Activated CD8-positive, alpha-beta T cell treated with anti-CD3 and anti-CD28 coated beads for 36 hours (primary cell): ENCODE measurements around the gene CSAD. TPM values are rescaled to one million over a fixed set of nuclear protein-coding genes. Genes with fewer than 3 reads are reported as not detected.

Experiments
- ATAC-seq: fragments of 200-7000 bp; cut with Tn5 transposase; one replicate; pipeline ENCODE4 v1.10.0; 2021; ENCODE audit warnings: mild to moderate bottlenecking, moderate library complexity
- CTCF ChIA-PET: fragments of 350-600 bp; sonication (Branson Sonifier 250); formaldehyde crosslinking; loops from one replicate; lab custom pipeline; 2021; ENCODE audit warnings: antibody characterized with exemption; lab: Charles Lee
- POLR2A ChIA-PET: fragments of 350-600 bp; sonication (Branson Sonifier 250); formaldehyde crosslinking; loops from one replicate; lab custom pipeline; 2021; ENCODE audit warnings: antibody characterized with exemption; lab: Charles Lee
- DNase-seq: peaks from one replicate; pipeline ENCODE4 v3.0.0-alpha.2; 2020
- H3K27ac Mint-ChIP-seq: one replicate; pipeline ENCODE4 v1.8.0; 2021; ENCODE audit warnings: mild to moderate bottlenecking, mixed read lengths
- H3K27me3 Mint-ChIP-seq: one replicate; pipeline ENCODE4 v1.8.0; 2021; ENCODE audit warnings: mixed read lengths
- H3K36me3 Mint-ChIP-seq: one replicate; pipeline ENCODE4 v1.8.0; 2021; ENCODE audit warnings: low read depth, mixed read lengths
- H3K4me1 Mint-ChIP-seq: one replicate; pipeline ENCODE4 v1.8.0; 2021; ENCODE audit warnings: low read depth, mixed read lengths
- H3K4me3 Mint-ChIP-seq: one replicate; pipeline ENCODE4 v1.8.0; 2021; ENCODE audit warnings: mild to moderate bottlenecking, moderate library complexity, mixed read lengths
- H3K9me3 Mint-ChIP-seq: one replicate; pipeline ENCODE4 v1.8.0; 2021; ENCODE audit warnings: mixed read lengths
- CTCF ChIP-seq: fragments of 200-600 bp; IDR thresholded peaks from one replicate; pipeline ENCODE4 v1.8.0; 2022; ENCODE audit warnings: antibody characterized with exemption, mild to moderate bottlenecking
- intact Hi-C: fragments of 100-400 bp; cut with micrococcal nuclease; formaldehyde crosslinking; loops from one replicate; pipeline ENCODE4 v1.10.0; 2022
- total RNA-seq, 2 experiments: library from RNA; stranded (reverse); gene quantifications; one replicate each; pipeline ENCODE4 v1.2.3, GENCODE V29; 2021

Gene CSAD
- total RNA-seq, 2 experiments from 2014 or later, result 13.8 to 18.6 TPM

GRCh38 chr12:53194973-53195372, 14.2 kb upstream of the CSAD start:
- Mint-ChIP-seq H3K36me3 (peaks cover 53% of the 10 kb centered on the region), H3K27ac (peak overlapping the region; percentile 47), H3K4me1 (peaks cover 38% of the 10 kb centered on the region), H3K4me3 (no peak overlapping the region), H3K9me3 (no peaks in the 10 kb centered on the region), H3K27me3 (no peaks in the 10 kb centered on the region)
- DNase-seq (no peak), ATAC-seq (no peak)
- intact Hi-C loops, result no loop called here
- ChIA-PET CTCF (interaction anchor here (0.8 to 1.5 kb wide), 7 partner anchors 9 to 129 kb away, joined by 3 to 9 read pairs (median 3); partner anchors contain the start of gene AAAS), POLR2A (interaction anchor here (0.6 to 9.4 kb wide), 7 partner anchors 10 to 105 kb away, joined by 3 to 91 read pairs (median 3); partner anchors contain the start of genes CSAD, MYG1 and ZNF740)
- no peak for TF ChIP-seq CTCF

- intact Hi-C loops, result no loop called here
- no peak overlapping the region for H3K4me3 Mint-ChIP-seq
- peaks cover 51% of the 10 kb centered on the region for H3K36me3 Mint-ChIP-seq
- ATAC-seq (no peak), DNase-seq (no peak)
- H3K27me3 Mint-ChIP-seq, result no peaks in the 10 kb centered on the region
- peaks cover 33% of the 10 kb centered on the region for H3K4me1 Mint-ChIP-seq
- H3K9me3 Mint-ChIP-seq, result no peaks in the 10 kb centered on the region
- no peak for TF ChIP-seq CTCF
- no peak overlapping the region for H3K27ac Mint-ChIP-seq
- ChIA-PET CTCF (interaction anchor here (1.0 to 1.2 kb wide), 3 partner anchors 9 to 34 kb away, joined by 3 to 5 read pairs (median 5); no protein-coding TSS in a partner anchor), POLR2A (interaction anchor here (1.0 to 9.4 kb wide), 6 partner anchors 9 to 143 kb away, joined by 3 to 91 read pairs (median 4); partner anchors contain the start of genes CSAD, MYG1 and ZNF740)
Observed at GRCh38 chr12:53193985-53194716, 13.4 kb upstream of the CSAD start.

- intact Hi-C loops, result no loop called here
- no peak for DNase-seq
- Mint-ChIP-seq H3K27ac (peak overlapping the region; percentile 9), H3K27me3 (no peaks in the 10 kb centered on the region), H3K4me3 (no peak overlapping the region), H3K36me3 (peaks cover 49% of the 10 kb centered on the region), H3K9me3 (no peaks in the 10 kb centered on the region), H3K4me1 (peaks cover 24% of the 10 kb centered on the region)
- no peak for ATAC-seq
- POLR2A ChIA-PET, result interaction anchor here (0.6 to 5.2 kb wide), 7 partner anchors 8 to 181 kb away, joined by 3 to 40 read pairs (median 5); partner anchors contain the start of genes CSAD, ESPL1 and ZNF740
- no peak for TF ChIP-seq CTCF
- CTCF ChIA-PET, result interaction anchor here (0.9 to 1.2 kb wide), 3 partner anchors 31 to 33 kb away, joined by 3 to 5 read pairs (median 3); no protein-coding TSS in a partner anchor
Observed at GRCh38 chr12:53193040-53193439, 12.3 kb upstream of the CSAD start.

- no peak for TF ChIP-seq CTCF
Observed at GRCh38 chr12:53192531-53193021, 11.9 kb upstream of the CSAD start.

More at GRCh38 chr12:53192531-53193021, 11.9 kb upstream of the CSAD start:
- Mint-ChIP-seq H3K27ac (no peak overlapping the region), H3K4me3 (no peak overlapping the region), H3K27me3 (no peaks in the 10 kb centered on the region), H3K4me1 (peaks cover 21% of the 10 kb centered on the region), H3K9me3 (no peaks in the 10 kb centered on the region), H3K36me3 (peaks cover 48% of the 10 kb centered on the region)
- POLR2A ChIA-PET, result interaction anchor here (1.3 to 5.2 kb wide), 3 partner anchors 10 to 76 kb away, joined by 5 to 40 read pairs (median 12); partner anchors contain the start of genes CSAD, ESPL1 and ZNF740
- DNase-seq (no peak), ATAC-seq (no peak)
- intact Hi-C loops, result no loop called here
- CTCF ChIA-PET, result interaction anchor here (0.9 to 1.2 kb wide), 3 partner anchors 31 to 33 kb away, joined by 3 to 5 read pairs (median 3); no protein-coding TSS in a partner anchor
